Stimulated activated CD4-positive, alpha-beta T cell treated with anti-CD3 and anti-CD28 coated beads, Interleukin-15, amount 100 ng/mL, for 1 hour (primary cell): ENCODE measurements around the gene SLC25A48.
"Not testable (repeated sequence)": the region's sequence is repeated elsewhere in the genome, so short reads cannot be mapped to it uniquely, and the experiment has no call there.

ENCODE experiments used
- DNase-seq, 2 donors: peaks; one replicate each; pipeline ENCODE4 v3.0.0-alpha.2; 2020; ENCODE audit warnings: low read depth in 1 of 2, low spot score in 1 of 2

Gene SLC25A48

DNA sequence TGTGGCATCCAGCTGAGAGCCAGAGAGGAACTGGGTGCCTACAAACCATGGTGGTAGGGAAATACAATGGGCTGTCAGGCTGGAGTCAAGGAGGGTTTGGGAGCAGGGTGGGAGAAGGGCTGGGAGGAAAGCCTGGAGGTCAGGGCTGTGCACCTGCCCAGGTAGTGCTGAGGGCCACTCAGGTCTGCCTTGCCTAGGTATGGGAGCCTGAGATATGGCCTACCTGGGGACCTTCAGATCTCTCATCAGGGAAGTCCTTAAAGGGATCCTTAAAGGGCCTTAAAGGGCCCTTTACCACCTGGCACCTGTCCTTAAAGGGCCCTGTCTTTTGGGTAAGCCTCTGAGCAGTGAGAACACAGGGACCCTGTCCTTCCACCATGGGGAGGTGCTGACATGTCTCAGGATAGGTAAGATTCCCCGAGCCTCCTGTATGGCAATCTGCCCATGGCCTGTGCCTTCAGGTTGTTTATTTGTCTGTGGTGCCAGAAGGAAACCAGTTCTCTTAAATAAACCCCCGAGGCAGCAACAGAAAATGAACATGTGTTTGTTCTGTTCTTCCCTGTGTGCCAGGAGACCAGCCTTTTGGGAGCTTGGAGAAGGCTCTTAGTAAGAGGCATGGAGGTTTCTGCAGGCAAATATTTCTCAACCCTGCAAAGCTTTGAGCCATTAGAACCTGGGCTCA is 23.3 kb downstream of the SLC25A48 start:
- no peak for DNase-seq

DNA sequence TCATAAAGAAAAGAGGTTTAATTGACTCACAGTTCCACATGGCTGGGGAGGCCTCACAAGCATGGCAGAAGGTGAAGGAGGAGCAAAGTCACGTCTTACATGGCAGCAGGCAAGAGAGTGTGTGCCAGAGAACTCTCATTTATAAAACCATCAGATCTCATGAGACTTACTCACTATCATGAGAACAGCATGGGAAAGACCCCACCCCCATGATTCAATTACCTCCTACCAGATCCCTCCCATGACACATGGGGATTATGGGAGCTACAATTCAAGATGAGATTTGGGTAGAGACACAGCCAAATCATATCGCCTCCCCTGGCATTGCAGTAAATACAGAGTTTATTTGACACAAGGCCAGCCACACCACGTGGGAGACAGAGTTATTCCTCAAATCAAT is 24.7 kb downstream of the SLC25A48 start:
- DNase-seq: not testable (repeated sequence)

DNA sequence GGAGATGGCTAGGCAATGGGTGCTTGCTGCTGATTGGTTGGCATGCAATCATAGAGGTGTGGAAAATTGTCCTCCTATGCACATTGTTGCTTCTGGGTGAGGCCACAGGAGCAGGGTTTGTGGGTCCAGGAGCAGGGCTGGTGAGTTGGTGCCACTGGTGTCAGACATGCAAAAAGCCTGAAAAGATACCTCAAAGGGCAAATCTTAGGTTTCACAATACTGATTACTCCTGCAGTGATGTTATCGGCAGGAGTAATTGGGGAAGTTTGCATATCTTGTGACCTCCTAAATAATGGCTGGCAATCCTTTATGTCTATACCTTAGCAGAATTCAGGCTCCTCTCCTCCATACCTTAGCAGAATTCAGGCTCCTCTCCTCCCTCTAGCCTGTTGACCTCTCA is 25.2 kb downstream of the SLC25A48 start:
- DNase-seq: no peak

DNA sequence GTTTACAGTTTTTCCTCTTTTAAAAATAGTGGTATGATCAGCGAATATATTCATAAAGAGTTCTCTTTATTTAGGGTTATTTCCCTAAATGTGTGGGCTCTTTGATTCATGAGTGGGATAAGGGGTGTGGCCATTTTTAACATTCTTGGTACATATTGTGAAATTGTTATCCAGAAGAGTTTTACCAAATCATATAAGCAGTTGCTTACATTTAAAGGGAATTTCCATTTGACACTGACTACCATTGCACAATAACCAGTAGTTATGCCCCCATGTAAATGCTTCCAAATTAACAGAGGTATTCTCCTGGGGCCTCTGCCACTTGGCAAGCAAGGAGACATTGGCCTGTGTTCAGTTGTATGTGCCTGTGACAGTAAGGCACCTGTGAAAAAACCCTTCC is 27.2 kb downstream of the SLC25A48 start:
- DNase-seq: no peak

DNA sequence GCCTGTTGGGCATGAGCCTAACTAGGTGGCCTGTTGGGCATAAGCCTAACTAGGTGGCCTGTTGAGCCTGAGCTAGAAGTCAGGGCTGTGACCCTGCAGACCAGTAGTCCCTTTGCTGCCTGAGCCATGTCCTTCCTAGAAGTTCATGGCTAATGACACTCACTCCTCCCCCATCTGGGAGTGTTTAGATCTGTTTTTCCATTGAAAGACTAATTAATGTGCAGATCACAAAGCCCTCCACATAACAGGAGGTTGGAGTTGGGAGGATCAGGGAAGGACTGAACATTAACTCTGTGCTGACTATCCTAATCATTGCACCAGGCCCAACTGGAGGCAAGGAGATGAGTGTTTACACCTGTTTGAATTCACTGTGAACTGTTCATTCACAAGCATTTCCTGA is 27.6 kb downstream of the SLC25A48 start:
- no peak for DNase-seq

DNA sequence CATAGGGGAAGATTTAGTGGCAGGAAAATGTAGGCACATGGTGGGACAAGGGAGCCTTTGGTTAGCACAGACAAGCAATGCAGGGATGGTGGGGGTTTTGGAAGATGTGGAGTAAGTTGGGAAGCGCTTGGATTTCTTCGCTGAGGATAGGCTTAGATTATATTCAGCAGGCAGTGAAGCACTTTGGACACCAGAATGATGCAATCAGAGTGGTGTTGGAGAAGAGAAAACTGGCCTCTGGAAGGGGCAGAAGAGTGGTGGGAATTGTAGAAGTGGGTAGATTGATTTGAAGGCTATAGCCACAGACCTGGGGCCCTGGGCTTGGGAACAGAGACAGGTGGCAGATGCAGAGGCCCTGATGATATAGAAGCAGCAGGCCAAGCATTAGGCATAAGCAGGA is 28.3 kb downstream of the SLC25A48 start:
- DNase-seq: no peak

DNA sequence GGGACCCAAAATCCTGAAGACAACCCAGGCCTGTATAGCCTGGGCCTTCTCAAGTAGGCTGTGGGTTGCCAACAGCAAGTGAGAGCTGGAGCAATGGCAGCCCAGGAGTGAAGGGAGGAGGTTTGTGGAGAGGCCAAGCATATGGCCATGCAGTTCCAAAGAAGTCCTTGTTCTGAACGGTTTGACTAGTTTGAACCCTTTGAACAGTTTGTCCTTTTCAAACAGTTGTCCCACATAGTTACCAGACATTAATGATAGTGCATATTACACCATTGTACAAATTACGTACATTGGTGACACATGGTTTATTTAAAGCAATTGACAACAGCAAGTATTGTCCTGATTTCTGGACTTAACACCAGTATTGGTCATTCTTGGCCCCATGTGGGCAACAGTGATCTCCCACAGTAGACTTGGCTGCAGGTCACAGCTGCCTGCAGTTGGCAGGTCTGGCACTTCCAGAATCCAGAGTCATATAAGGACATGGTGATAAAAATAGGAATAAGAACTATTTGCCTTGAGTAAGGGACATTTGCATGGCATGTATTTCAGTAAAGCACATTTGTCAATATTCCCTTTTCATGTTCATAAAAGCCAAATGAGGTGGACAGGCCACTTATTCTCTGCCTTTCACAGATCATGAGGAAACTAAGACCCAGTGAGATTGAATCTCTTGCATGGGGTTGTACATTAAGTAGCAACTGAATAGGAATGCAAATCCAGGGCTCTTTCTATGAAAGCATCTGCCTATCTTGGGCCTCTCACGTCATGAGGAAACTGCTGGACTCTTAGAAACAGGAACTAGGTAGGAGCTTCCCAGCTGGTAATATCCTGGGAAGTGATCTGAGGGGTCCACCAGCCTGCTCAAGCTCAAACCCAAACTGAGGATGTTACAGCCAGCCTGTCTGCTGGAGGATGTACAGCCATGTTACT is 30.3 kb downstream of the SLC25A48 start:
- no peak for DNase-seq

DNA sequence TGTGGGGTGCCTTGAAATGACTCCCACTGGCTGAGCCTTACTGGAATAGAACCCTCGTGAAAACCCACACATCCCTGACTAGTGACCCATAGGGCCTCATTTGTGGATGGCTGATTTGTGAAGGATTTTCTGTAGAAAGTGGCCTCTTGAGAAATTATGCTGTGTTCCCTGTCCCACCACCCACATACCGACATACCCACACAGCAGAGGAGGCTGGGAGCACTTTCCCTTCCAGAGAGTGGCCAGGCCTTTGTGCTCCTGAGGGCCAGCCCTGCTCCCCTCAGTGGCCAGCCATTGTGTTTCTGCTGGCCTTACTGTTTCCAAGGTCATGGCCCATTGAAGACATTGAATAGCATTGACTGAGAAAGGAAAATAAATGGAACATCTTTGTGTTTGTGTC is 31.6 kb downstream of the SLC25A48 start:
- no peak for DNase-seq

DNA sequence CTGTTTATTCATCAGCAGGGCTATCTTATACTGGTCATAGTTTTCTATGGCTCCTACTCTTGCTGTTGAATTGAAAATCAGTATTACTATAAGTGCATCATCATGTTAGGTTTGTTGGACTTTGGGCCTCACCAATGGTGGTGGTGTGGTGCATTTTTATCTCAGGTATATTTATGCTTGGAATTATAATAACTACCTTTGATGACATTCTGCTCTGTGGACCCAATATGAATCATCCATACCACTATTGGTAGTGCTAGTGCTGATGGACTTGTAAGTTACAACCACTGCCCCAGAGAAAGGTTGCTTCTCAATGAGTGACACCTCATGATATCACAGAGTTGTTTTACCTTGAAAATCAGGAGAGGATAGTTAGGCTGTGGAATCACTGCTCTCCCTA is 33.1 kb downstream of the SLC25A48 start:
- no peak for DNase-seq

DNA sequence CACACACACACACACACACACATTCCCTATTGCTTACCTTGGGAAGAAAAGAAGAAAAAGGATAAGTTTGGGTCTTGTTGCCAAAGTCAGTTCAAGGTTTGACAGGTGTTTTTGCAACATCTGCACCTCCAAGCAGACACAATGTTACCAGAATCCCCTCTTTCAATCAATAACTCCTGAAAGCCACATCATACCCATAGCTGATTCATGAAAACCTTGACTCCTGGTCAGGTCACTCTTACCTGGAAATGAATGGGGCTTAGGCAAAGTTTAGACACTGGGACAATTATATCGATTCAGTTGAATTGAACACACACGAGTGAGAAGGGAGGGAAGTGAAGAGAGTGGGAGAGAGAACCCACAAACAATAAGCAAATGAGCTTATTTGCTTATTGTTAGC is 34.2 kb downstream of the SLC25A48 start:
- no peak for DNase-seq

DNA sequence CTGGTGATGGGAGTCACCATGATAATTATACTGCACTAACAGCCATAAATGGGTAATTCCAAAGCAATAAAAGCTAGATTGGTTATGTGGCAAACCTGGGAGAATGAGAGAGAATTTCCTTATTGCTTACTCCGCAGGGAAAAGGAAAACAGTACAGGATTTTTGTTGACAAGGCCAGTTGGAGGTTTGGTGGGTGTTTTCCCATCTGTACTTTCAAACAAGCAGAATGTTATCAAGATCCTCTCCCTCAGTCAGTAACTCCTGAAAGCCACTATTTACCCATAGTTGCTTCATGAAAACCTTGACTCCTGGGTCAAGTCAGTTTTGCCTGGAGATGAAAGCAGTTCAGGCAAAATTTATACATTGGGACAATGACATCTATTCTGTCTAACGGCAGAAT is 34.8 kb downstream of the SLC25A48 start:
- no peak for DNase-seq

DNA sequence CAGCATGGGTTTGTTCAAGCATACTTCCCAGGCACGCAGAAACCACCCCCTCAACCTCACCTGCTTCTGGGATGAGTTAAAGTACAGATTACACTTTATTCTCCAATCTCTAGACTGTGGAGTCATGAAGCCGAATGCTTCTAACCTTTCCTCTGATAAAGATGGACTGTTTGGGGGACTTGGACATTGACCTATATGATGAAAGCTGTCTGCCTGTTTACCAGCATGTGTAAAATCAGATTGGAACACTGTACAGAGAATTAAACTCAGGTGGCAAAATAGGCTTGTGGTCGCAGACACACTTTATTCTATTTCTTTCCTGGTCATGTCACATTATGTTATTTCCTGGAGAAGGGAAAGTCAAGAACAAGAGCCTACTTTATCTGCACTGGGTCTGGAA is 35.5 kb downstream of the SLC25A48 start:
- DNase-seq: no peak

DNA sequence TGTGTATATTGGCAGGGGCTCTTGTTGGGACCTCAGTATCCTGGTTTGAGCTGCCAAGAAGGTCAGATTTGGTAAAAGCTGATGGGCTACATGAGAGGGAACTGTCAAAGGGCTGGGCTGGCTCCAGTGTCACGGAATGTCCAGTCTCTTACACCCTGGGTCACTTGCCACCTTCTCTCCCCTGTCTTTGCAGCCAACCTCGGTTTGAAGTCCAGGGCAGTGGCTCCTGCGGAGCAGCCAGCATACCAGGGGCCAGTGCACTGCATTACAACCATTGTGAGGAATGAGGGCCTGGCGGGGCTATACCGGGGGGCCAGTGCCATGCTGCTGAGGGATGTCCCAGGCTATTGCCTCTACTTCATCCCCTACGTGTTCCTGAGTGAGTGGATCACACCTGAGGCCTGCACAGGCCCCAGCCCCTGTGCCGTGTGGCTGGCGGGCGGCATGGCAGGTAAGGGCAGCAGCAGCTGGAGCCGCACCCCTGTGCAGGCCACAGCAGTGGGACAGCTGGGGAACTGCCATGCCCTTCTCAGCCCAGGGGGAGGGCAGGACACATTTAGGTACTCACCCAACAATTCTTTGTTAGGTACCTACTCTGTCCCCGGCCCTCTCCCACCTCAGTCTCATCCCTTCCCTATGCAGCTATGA is 36.9 kb downstream of the SLC25A48 start:
- no peak for DNase-seq

DNA sequence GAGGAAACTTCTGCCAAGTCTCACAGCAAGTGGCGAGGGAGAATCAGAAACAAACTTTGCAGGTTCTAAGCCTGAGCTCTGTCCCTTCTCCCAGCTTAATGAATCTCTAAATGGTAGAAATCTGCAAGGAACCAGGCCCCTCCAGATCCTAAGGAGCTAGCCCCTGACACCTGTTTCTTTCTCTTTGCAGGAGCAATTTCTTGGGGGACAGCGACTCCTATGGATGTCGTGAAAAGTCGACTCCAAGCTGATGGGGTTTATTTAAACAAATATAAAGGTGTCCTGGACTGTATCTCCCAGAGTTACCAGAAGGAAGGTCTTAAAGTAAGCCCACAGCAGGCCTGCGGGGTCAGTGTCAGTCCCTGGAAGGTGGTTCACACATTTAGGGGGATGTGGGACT is 39.4 kb downstream of the SLC25A48 start:
- no peak for DNase-seq

DNA sequence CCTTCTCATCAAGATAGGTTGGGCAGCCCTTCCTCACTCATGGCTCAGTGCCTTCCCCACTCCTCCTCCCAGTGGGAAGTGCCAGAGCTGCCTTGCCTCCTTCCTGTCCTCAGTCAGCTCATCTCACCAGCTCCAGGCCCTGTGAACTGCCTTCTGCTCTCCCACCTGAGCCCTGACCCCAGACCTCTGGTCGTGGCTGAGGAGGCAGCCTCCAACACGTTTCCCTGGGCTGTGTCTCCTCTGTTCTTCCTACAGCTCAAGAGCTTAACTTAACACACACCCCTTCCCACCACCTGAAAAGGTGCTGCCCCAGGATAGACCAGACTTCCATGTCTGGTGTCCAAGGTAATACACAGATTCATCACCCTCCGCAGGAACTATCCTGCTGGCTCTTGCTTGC is 40.0 kb downstream of the SLC25A48 start:
- DNase-seq: no peak

DNA sequence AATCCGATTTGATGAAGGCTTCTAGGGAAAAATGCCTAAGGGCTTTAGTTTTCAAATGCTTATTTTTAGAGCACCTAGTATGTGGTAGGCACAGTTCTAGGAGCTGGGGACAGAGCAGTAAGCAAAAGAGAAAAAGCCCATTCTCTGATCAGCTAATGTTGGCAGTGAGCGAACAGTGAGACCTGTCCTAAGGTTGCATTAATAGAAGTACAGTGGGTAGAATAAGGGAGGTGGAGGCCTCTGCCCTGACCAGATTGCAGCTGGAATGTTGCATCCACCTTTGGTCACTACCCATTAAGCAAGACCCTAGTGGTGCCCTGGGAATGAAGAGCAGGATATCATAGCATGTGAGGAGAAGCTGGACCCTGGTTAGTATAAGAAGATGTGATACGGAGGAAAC is 41.1 kb downstream of the SLC25A48 start:
- no peak for DNase-seq

DNA sequence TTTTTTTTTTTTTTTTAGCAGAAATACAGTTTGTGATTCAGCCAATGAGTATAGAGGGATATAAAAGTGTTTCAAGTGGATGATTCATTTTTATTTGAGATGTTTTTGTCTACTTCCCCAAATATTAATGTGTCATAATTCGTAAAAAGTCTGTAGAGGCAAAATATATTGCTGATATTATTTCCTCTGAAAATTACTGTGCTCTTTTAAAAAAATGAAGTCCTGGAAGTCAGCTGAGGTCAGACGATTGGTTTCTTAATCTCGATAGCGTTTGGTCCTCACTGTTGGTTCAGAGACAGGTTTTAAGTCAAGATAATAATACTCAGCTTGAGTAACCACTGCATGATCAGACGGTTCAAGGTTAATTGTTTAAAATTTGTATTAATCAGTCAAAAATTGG is 41.7 kb downstream of the SLC25A48 start:
- DNase-seq: no peak

DNA sequence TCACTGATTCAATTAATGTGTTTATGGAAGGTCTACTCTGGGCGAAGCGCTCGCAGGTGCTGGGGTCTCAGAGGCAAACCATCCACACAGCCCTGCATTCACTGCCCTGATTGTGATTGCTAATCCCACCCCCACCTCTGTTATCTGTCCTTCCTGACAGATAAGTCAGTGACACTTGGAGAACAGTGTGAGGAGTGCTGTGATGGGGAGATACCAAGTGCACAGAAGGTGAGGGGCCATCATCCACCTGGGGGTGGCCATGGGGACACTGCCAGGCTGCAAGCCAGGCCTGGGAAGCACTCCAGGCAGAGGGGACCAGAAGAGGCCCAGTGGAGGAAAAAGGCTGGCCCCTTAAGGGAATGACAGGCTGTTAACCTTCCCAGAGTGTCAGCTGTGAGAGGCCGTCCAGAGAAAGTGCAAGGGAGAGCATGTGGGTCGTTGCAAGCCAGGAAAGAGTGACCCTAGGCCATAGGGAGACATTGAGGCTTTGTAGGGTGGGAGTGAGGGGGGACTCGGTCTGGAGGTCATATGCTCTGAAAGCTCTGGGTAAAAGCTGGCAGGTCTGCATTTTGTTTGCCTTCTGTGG is 43.2 kb downstream of the SLC25A48 start:
- no peak for DNase-seq

DNA sequence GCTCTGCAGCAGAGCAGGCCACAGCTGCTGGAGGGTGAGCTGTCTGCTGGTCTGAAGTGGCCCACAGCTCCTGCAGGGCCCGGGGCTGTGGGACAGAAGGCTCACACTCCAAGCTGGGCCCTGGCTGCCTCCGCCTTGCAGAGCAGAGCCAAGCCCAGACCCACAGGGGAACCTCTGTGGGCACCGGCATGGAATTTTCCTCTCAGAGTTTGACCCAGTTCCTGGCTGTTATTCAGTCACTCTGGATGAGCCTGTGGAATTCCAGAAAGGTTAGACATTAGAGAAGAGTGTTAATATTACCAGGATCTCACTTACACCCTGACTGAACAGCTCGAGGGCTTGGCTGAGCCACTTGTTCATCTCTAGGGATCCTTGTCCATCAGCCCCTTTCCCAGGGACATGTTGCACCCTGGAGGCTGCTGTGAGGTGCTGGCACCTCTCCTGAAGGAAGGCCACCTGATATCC is 43.7 kb downstream of the SLC25A48 start:
- DNase-seq: no peak

DNA sequence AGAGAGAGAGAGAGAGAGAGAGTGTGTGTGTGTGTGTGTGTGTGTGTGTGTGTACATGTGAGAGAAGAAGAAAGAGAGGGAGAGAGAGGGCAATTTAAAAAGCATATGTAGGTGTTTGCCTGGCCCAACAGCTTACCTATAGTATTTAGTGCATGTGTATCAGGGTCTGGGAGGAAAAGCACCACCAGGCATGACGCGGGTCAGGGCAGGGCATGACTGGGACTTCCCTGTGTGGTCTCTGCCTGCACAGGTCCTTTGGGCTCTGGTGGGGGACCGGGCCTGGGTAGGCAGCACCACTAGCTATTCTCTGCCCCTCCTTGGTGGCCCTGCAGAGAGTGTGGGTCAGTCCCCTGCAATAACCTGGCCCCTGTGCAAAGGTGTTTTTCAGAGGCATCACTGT is 45.1 kb downstream of the SLC25A48 start:
- DNase-seq: no peak

DNA sequence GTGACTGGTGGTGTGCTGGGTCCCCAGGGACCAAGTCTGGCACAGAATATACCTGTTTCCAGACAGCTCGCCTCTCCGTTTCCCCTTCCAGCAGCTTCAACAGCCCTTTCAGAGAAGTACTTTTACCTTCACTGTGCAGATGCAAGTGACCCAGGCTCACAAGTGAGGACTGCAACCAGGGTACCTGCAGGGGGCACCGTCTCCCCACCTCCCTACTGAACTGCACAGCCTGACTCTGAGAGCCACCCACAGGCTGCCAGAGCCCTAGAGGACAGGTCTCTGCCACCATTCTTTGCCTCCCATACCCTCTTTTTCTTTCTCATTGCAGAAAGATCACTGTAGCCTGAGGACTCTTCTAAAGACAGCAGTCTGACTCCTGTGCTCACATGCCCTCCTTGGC is 45.8 kb downstream of the SLC25A48 start:
- DNase-seq: no peak

DNA sequence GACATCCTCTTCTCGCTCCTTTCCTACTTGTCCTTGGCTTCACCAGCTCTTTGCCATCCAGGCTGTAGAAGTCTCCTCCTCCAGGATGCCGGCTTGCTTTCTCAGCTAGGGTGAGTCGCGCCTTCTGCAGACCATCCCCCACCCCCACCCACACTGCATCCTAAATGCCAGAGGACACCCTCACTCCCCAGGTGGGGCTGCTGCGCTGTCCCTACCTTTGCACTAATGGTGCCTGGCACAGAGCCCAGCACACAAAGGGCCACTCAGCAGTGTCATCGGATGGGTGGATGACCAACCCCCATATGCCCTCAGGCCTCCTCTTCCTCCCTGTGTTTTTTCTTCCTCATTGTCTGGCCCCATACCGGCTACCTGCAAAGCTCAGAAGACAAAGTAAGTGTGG is 46.3 kb downstream of the SLC25A48 start:
- no peak for DNase-seq
